ENCODE data around the gene ACAD8. TPM values are rescaled to one million over a fixed set of nuclear protein-coding genes. Genes with fewer than 3 reads are reported as not detected.

ACAD8 gene
- total and polyA plus RNA-seq, 2 of the 8 experiments (the other 6 are each of a cell fraction or from before 2014, with no cell fraction given), result 45.8 to 52.7 TPM

GRCh38 chr11:134215836-134216235 lies 37.5 kb upstream of the ACAD8 start:
- Histone ChIP-seq H3K36me3 (ENCODE audit: control insufficient read depth in 2 of 4, insufficient read depth in 4 of 4, low read length in 3 of 4) (peaks cover 7 to 36% (median 16%) of the 10 kb centered on the region in 4 experiments), H3K79me2 (ENCODE audit: control insufficient read depth in 1 of 2, insufficient read depth in 2 of 2, low read length in 2 of 2) (peaks cover 0 to 43% of the 10 kb centered on the region in 2 experiments; a peak in 2 of 4 replicates)
- TF ChIP-seq JUN (IDR thresholded peaks at IDR 0.05; ENCODE audit: low read depth, low read length) (no peak), GTF2F1 (IDR thresholded peaks at IDR 0.05; ENCODE audit: borderline replicate concordance, low read depth, low read length) (no peak), CTBP2 (IDR thresholded peaks at IDR 0.05; ENCODE audit: borderline replicate concordance, insufficient read depth, insufficient read length, low read length) (no peak), RAD21 (IDR thresholded peaks at IDR 0.05 in 1 of 2, conservative IDR thresholded peaks at IDR 0.05 in 1 of 2; ENCODE audit: low read depth in 2 of 2, low read length in 2 of 2) (no peak)

More at GRCh38 chr11:134215836-134216235, 37.5 kb upstream of the ACAD8 start:
- Histone ChIP-seq H2BK15ac (ENCODE audit: low read length) (no peak overlapping the region), H4K91ac (replicated peaks; ENCODE audit: insufficient read length, low read length) (no peak overlapping the region), H3K9me3 (ENCODE audit: insufficient read depth in 2 of 2, low read depth in 1 of 2, low read length in 1 of 2) (no peaks in the 10 kb centered on the region), H4K8ac (ENCODE audit: extremely low read depth, insufficient read depth, low read length) (no peak overlapping the region), H2AFZ (ENCODE audit: low read length) (no peak overlapping the region), H3K14ac (ENCODE audit: insufficient read length) (no peak overlapping the region), H2BK120ac (replicated peaks; ENCODE audit: low read depth, low read length) (no peak overlapping the region), H3K27ac (ENCODE audit: low read depth, low read length) (no peak overlapping the region), H2BK20ac (ENCODE audit: low read length) (no peak overlapping the region), H3K4me3 (ENCODE audit: extremely low read depth in 1 of 4, insufficient read depth in 2 of 4, low read depth in 3 of 4, low read length in 4 of 4) (no peak overlapping the region), H3K56ac (replicated peaks; ENCODE audit: insufficient read length, low read depth, low read length) (no peak overlapping the region), H4K20me1 (replicated peaks in 1 of 2; ENCODE audit: control insufficient read depth in 1 of 2, insufficient read depth in 2 of 2, low read length in 2 of 2) (peaks cover 0 to 2% of the 10 kb centered on the region in 2 experiments), H3K23me2 (ENCODE audit: low read depth, low read length) (no peaks in the 10 kb centered on the region; the same call in 1 of the 2 replicates), H3K4me1 (replicated peaks in 1 of 4; ENCODE audit: control insufficient read depth in 3 of 4, insufficient read depth in 4 of 4, low read length in 3 of 4) (no peaks in the 10 kb centered on the region), H3K4ac (replicated peaks; ENCODE audit: insufficient read length, low read depth, low read length) (no peak overlapping the region), H4K5ac (ENCODE audit: insufficient read length, low read depth, low read length) (no peak overlapping the region), H3K23ac (ENCODE audit: insufficient read length) (no peak overlapping the region), H3K4me2 (ENCODE audit: insufficient read depth in 1 of 2, low read depth in 2 of 2, low read length in 2 of 2) (no peak overlapping the region), H3K27me3 (replicated peaks in 1 of 4; ENCODE audit: control insufficient read depth in 3 of 4, extremely low read depth in 1 of 4, insufficient read depth in 3 of 4, low read length in 3 of 4) (no peaks in the 10 kb centered on the region), H3K18ac (ENCODE audit: extremely low read depth, low read length) (no peak overlapping the region), H3K79me1 (ENCODE audit: low read depth, low read length) (peaks cover 5% of the 10 kb centered on the region; the same call in 1 of the 2 replicates), H2BK5ac (ENCODE audit: low read depth, low read length) (no peak overlapping the region), H2BK12ac (ENCODE audit: low read depth, low read length) (no peak overlapping the region), H3K9ac (replicated peaks in 1 of 4; ENCODE audit: extremely low read depth in 1 of 4, low read depth in 3 of 4, low read length in 3 of 4) (no peak overlapping the region), H2AK5ac (ENCODE audit: low read depth, low read length) (no peak overlapping the region)
- FAIRE-seq (no peak), DNase-seq (ENCODE audit: low read depth in 1 of 2, low spot score in 2 of 2) (no peak)
- ChIA-PET POLR2A (ENCODE audit: partially characterized antibody) (interaction anchor here (1.0 kb wide), 1 partner anchor 22 kb away, joined by 3 read pairs; no protein-coding TSS in a partner anchor), CTCF (ENCODE audit: partially characterized antibody) (no interaction called here)
- WGBS, 2 experiments (ENCODE audit: extremely low coverage in 1 of 2, insufficient coverage in 1 of 2, insufficient read length in 1 of 2, insufficient replicate concordance in 2 of 2, low coverage in 1 of 2, low lambda C conversion rate in 2 of 2, missing lambda C conversion rate in 1 of 2), result 92% methylated on average over 7 of the region's 7 CpGs; no CpG with 5 or more reads in 1 of the 2 experiments

Data from H1 (cell line).